GM23338 (cell line): ENCODE data around the gene MUC6. TPM values are rescaled to one million over a fixed set of nuclear protein-coding genes. Genes with fewer than 3 reads are reported as not detected.
A peak's percentile ranks its signal among the peaks of the same experiment; 100 is the strongest.

Experiments used
- ATAC-seq: fragments of 200-7000 bp; cut with Tn5 transposase; 3 replicates; pipeline ENCODE4 v1.9.1; 2020
- DNase-seq: peaks from one replicate; pipeline ENCODE4 v3.0.0-alpha.2; 2015; ENCODE audit warnings: low spot score
- H2AFZ ChIP-seq: fragments of 200-600 bp; sonication (generic); 2 replicates; pipeline ENCODE4 v1.8.0; 2016; ENCODE audit warnings: antibody characterized with exemption, mild to moderate bottlenecking, moderate library complexity
- H3F3A ChIP-seq: fragments of 200-600 bp; sonication (generic); replicated peaks from 2 replicates; pipeline ENCODE4 v1.8.0; 2017; ENCODE audit warnings: antibody characterized with exemption, mixed run types, low read depth
- H3K27ac ChIP-seq: fragments of 200-600 bp; sonication (generic); 2 replicates; pipeline ENCODE4 v1.6.1; 2016; ENCODE audit warnings: low read depth
- H3K27me3 ChIP-seq: fragments of 200-600 bp; sonication (generic); 2 replicates; pipeline ENCODE4 v1.8.0; 2016; ENCODE audit warnings: mild to moderate bottlenecking, mixed run types, moderate library complexity; ENCODE audit not compliant: insufficient read depth
- H3K36me3 ChIP-seq: fragments of 200-600 bp; sonication (generic); 2 replicates; pipeline ENCODE4 v1.8.0; 2016; ENCODE audit warnings: mild to moderate bottlenecking; ENCODE audit not compliant: insufficient read depth
- H3K4me1 ChIP-seq: fragments of 200-600 bp; sonication (generic); 2 replicates; pipeline ENCODE4 v1.8.0; 2016; ENCODE audit warnings: mild to moderate bottlenecking, moderate library complexity; ENCODE audit not compliant: insufficient read depth
- H3K4me2 ChIP-seq: fragments of 200-600 bp; sonication (generic); 2 replicates; pipeline ENCODE4 v1.7.1; 2017; ENCODE audit warnings: mixed run types
- H3K4me3 ChIP-seq: fragments of 200-600 bp; sonication (generic); 2 replicates; pipeline ENCODE4 v1.6.1; 2016; ENCODE audit warnings: mixed run types
- H3K79me2 ChIP-seq: fragments of 200-600 bp; sonication (generic); replicated peaks from 2 replicates; pipeline ENCODE4 v1.8.0; 2017; ENCODE audit warnings: mild to moderate bottlenecking; ENCODE audit not compliant: insufficient read depth
- H3K9me2 ChIP-seq: fragments of 200-600 bp; sonication (generic); 2 replicates; pipeline ENCODE4 v1.8.0; 2017; ENCODE audit not compliant: insufficient read depth
- H4K20me1 ChIP-seq: fragments of 200-600 bp; sonication (generic); replicated peaks from 2 replicates; pipeline ENCODE4 v1.8.0; 2017; ENCODE audit warnings: mild to moderate bottlenecking; ENCODE audit not compliant: insufficient read depth
- H3K27ac Mint-ChIP-seq: 2 replicates; pipeline ENCODE4 v1.8.0; 2020; ENCODE audit warnings: inconsistent platforms, mild to moderate bottlenecking, moderate library complexity, mixed read lengths
- H3K27me3 Mint-ChIP-seq: 3 replicates; pipeline ENCODE4 v1.8.0; 2022; ENCODE audit warnings: low read depth, mild to moderate bottlenecking, moderate library complexity, mixed read lengths, inconsistent platforms; ENCODE audit not compliant: insufficient read depth, poor library complexity
- H3K36me3 Mint-ChIP-seq: 3 replicates; pipeline ENCODE4 v1.8.0; 2021; ENCODE audit warnings: low read depth, mild to moderate bottlenecking, inconsistent platforms, moderate library complexity, mixed read lengths
- H3K4me1 Mint-ChIP-seq: 3 replicates; pipeline ENCODE4 v1.8.0; 2020; ENCODE audit warnings: mild to moderate bottlenecking, inconsistent platforms, mixed read lengths
- H3K4me3 Mint-ChIP-seq: 3 replicates; pipeline ENCODE4 v1.8.0; 2021; ENCODE audit warnings: moderate library complexity, mild to moderate bottlenecking, inconsistent platforms, mixed read lengths
- H3K9me3 Mint-ChIP-seq: 3 replicates; pipeline ENCODE4 v1.8.0; 2020; ENCODE audit warnings: moderate library complexity, mild to moderate bottlenecking, inconsistent platforms, mixed read lengths
- CREB1 ChIP-seq: fragments of 250-450 bp; sonication (Bioruptor Pico); IDR thresholded peaks from 2 replicates; pipeline ENCODE4 v1.5.0; 2020; ENCODE audit warnings: low read depth, mild to moderate bottlenecking, moderate library complexity
- CTCF ChIP-seq, 2 experiments: fragments of 200-600 bp in 1 of 2; sonication (generic) in 1 of 2; conservative IDR thresholded peaks; 2 replicates each; pipeline versions ENCODE4 v1.5.1 to v1.6.1; 2016 to 2017; ENCODE audit warnings: antibody characterized with exemption in 2 of 2, low read depth in 2 of 2, mild to moderate bottlenecking in 2 of 2, moderate library complexity in 1 of 2
- ETS1 ChIP-seq: IDR thresholded peaks from 2 replicates; pipeline ENCODE4 v1.6.1; 2016; ENCODE audit warnings: antibody characterized with exemption
- EZH2 ChIP-seq: fragments of 200-600 bp; sonication (generic); IDR thresholded peaks from one replicate; pipeline ENCODE4 v1.8.0; 2017; ENCODE audit warnings: antibody characterized with exemption, mild to moderate bottlenecking, low read depth; ENCODE audit not compliant: unreplicated experiment
- EZH2phosphoT487 ChIP-seq: fragments of 200-600 bp; sonication (generic); IDR thresholded peaks from one replicate; pipeline ENCODE4 v1.8.1; 2018; ENCODE audit warnings: antibody characterized with exemption; ENCODE audit not compliant: unreplicated experiment
- NANOG ChIP-seq: IDR thresholded peaks from 2 replicates; pipeline ENCODE4 v1.6.1; 2016; ENCODE audit warnings: antibody characterized with exemption, borderline replicate concordance
- POLR2AphosphoS5 ChIP-seq: IDR thresholded peaks from 2 replicates; pipeline ENCODE4 v1.6.1; 2016; ENCODE audit warnings: antibody characterized with exemption, low read depth
- REST ChIP-seq: IDR thresholded peaks from one replicate; pipeline ENCODE4 v1.6.1; 2018; ENCODE audit warnings: antibody characterized with exemption; ENCODE audit not compliant: unreplicated experiment
- STAT1 ChIP-seq: IDR thresholded peaks from one replicate; pipeline ENCODE4 v1.6.1; 2016; ENCODE audit warnings: antibody characterized with exemption; ENCODE audit not compliant: unreplicated experiment
- ZNF114 ChIP-seq: fragments of 250-450 bp; sonication (Bioruptor Pico); IDR thresholded peaks from 2 replicates; pipeline ENCODE4 v1.5.0; 2020; ENCODE audit warnings: mild to moderate bottlenecking, moderate library complexity
- ZNF331 ChIP-seq: fragments of 250-450 bp; sonication (Bioruptor Pico); IDR thresholded peaks from 2 replicates; pipeline ENCODE4 v1.5.0; 2020; ENCODE audit warnings: low read depth, mild to moderate bottlenecking, moderate library complexity
- ZNF462 ChIP-seq: fragments of 250-450 bp; sonication (Bioruptor Pico); IDR thresholded peaks from 2 replicates; pipeline ENCODE4 v1.5.0; 2020; ENCODE audit warnings: mild to moderate bottlenecking, moderate library complexity
- long read RNA-seq: library from polyadenylated mRNA; unstranded; transcript quantifications from one replicate; pipeline ENCODE4 v2.0.0, GENCODE V29; 2020; ENCODE audit not compliant: unreplicated experiment
- polyA plus RNA-seq: library from polyadenylated mRNA; unstranded; fragments of >200 nt; fragmentation: Nextera tagmentation; extraction: Ambion mirVana; gene quantifications from 2 replicates; pipeline ENCODE4 v1.2.1, GENCODE V29; 2016
- total RNA-seq: library from RNA; depleted of rRNA; stranded (reverse); fragments of >200 nt; shearing (Covaris generic); gene quantifications from 2 replicates; pipeline ENCODE4 v1.2.3, GENCODE V29; 2014; rRNA removed

Gene MUC6
- total RNA-seq (not detected in 2 replicates), polyA plus RNA-seq (not detected in 2 replicates)
- long read RNA-seq: 0 reads

- H2AFZ ChIP-seq: no peak within 1 kb of the TSS; the same call in 1 of the 2 replicates
- H3K27me3 ChIP-seq: no peaks in the 10 kb centered on the region
- no peaks in the 10 kb centered on the region for H3K36me3 ChIP-seq
- H3K9me2 ChIP-seq: no peaks in the 10 kb centered on the region
- H3K4me3 ChIP-seq: no peak within 1 kb of the TSS
- no peak within 1 kb of the TSS for H3K27ac ChIP-seq
- no peaks in the 10 kb centered on the region for H3K4me1 Mint-ChIP-seq
- no peak within 1 kb of the TSS for H3K4me2 ChIP-seq
- ATAC-seq (peak; percentile 40), DNase-seq (peak; percentile 49)
- H3K79me2 ChIP-seq: no peaks in the 10 kb centered on the region
- H4K20me1 ChIP-seq: no peaks in the 10 kb centered on the region
- no peaks in the 10 kb centered on the region for H3K9me3 Mint-ChIP-seq
- no peaks in the 10 kb centered on the region for H3K4me1 ChIP-seq
- TF ChIP-seq STAT1 (no peak), ZNF114 (CRISPR knock-in tag) (no peak), ZNF462 (CRISPR knock-in tag) (no peak), NANOG (no peak), ETS1 (no peak), EZH2 (no peak), CREB1 (no peak), EZH2phosphoT487 (no peak), POLR2AphosphoS5 (no peak), REST (no peak), CTCF (conservative IDR thresholded peaks at IDR 0.05; ENCODE audit: low read depth in 2 of 2) (no peak), ZNF331 (CRISPR knock-in tag) (no peak)
- H3K4me3 Mint-ChIP-seq: no peak within 1 kb of the TSS
- no peak within 1 kb of the TSS for H3K27ac Mint-ChIP-seq
- H3F3A ChIP-seq: no peaks in the 10 kb centered on the region
- no peaks in the 10 kb centered on the region; the same call in 2 of the 3 replicates for H3K36me3 Mint-ChIP-seq
- peaks cover 10% of the 10 kb centered on the region for H3K27me3 Mint-ChIP-seq
Measured at GRCh38 chr11:1036303-1036923, at the start of gene MUC6. Gene MUC6 (minus strand): TSS chr11:1036718. CDS start chr11:1036655, 63 bp downstream.
